22Rv1 (cell line): ENCODE results near the gene SERGEF.
"Not testable (repeated sequence)": the region's sequence is repeated elsewhere in the genome, so short reads cannot be mapped to it uniquely, and the experiment has no call there.

Experiments
- CTCF ChIP-seq: fragments of 450-650 bp; IDR thresholded peaks from 2 replicates; pipeline ENCODE4 v1.5.1; 2017; ENCODE audit warnings: mild to moderate bottlenecking
- ZFX ChIP-seq: fragments of 450-650 bp; IDR thresholded peaks from 2 replicates; pipeline ENCODE4 v1.6.1; 2017; ENCODE audit warnings: antibody characterized with exemption, borderline replicate concordance

- not testable (repeated sequence) for TF ChIP-seq CTCF, ZFX
Measured at GRCh38 chr11:17896496-17897151, 116.2 kb downstream of the SERGEF start.
